BJ (cell line): ENCODE data around the gene XXYLT1. TPM values are rescaled to one million over a fixed set of nuclear protein-coding genes. Genes with fewer than 3 reads are reported as not detected.

ENCODE experiments used
- CTCF ChIA-PET: fragments of 350-600 bp; formaldehyde crosslinking; extraction: SDS; loops from one replicate; lab custom pipeline; 2021; ENCODE audit warnings: antibody characterized with exemption, inconsistent platforms; lab: Yijun Ruan, JAX
- POLR2A ChIA-PET: fragments of 300-600 bp; sonication (Branson Sonifier 250); formaldehyde crosslinking; extraction: SDS; loops from one replicate; lab custom pipeline; 2021; ENCODE audit warnings: antibody characterized with exemption; lab: Charles Lee
- DNase-seq: peaks from one replicate; pipeline ENCODE4 v3.0.0-alpha.2; 2011; ENCODE audit warnings: low read depth
- H3K27me3 ChIP-seq: 2 replicates; pipeline ENCODE4 v1.6.0; 2011; ENCODE audit warnings: low read length; ENCODE audit not compliant: control insufficient read depth, insufficient read depth
- H3K36me3 ChIP-seq: 2 replicates; pipeline ENCODE4 v1.5.1; 2011; ENCODE audit warnings: low read length; ENCODE audit not compliant: control insufficient read depth, insufficient read depth
- H3K4me3 ChIP-seq: 2 replicates; pipeline ENCODE4 v1.5.1; 2011; ENCODE audit warnings: low read depth, mild to moderate bottlenecking, control low read depth, low read length
- polyA plus RNA-seq: library from polyadenylated mRNA; depleted of rRNA; stranded (reverse); fragments of >200 nt; gene quantifications from 2 replicates; pipeline ENCODE4 v1.2.3, GENCODE V29; 2011
- TF ChIP-seq, protein P1 (sequence below): IDR thresholded peaks from 2 replicates; pipeline ENCODE4 v1.5.1; 2011; ENCODE audit warnings: low read depth, mild to moderate bottlenecking, control low read depth, inconsistent platforms, low read length, moderate library complexity; ENCODE audit not compliant: insufficient read depth

Gene XXYLT1
- polyA plus RNA-seq, 1 experiment = 33.5 TPM

GRCh38 chr3:195061756-195062655 is 209.0 kb downstream of the XXYLT1 start:
- POLR2A ChIA-PET = no interaction called here
- DNase-seq = no peak

DNA sequence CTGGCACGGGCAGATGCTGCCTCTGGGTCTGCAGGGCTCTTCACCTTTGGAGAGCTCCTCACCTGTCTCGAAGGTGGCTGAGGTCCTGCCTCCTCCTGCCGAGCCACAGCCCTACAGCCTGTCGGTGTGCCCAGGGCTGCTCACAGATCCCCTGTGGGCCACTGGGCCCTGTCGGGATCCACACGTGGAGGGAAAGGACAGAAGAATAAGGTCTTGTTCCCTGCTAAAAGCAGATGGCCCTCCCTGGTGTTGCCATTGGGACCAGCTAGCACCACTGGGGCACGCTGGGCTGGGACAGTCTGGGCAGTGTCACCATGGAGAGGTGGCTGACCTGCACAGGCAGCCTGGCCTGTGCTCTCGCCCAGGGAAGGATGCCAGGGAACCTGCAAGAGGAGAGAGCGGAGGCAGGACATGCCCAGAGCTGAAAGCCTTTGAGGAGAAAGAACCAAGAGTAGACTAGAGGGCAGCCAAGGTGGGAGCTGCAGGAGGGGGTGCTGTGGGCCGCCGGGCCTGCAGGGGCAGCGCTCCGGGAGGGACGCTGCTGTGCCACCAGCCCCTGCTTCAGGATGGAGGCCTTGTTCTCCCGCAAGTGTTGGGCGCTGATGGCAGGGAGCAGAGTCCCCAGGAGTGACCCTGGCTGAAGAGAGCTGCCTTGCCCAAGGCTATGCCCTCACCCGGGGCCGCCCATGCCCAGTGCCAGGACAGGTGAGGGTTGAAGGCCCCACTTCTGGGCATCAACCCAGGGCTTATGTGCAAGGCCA is 210.2 kb downstream of the XXYLT1 start:
- Histone ChIP-seq H3K27me3 (0 out of 2 replicates have a peak, but pooled peaks cover 2% of the 10 kb centered on the region), H3K4me3 (no peak overlapping the region), H3K36me3 (no peaks in the 10 kb centered on the region)
- no peak for DNase-seq
- TF ChIP-seq, protein P1, sequence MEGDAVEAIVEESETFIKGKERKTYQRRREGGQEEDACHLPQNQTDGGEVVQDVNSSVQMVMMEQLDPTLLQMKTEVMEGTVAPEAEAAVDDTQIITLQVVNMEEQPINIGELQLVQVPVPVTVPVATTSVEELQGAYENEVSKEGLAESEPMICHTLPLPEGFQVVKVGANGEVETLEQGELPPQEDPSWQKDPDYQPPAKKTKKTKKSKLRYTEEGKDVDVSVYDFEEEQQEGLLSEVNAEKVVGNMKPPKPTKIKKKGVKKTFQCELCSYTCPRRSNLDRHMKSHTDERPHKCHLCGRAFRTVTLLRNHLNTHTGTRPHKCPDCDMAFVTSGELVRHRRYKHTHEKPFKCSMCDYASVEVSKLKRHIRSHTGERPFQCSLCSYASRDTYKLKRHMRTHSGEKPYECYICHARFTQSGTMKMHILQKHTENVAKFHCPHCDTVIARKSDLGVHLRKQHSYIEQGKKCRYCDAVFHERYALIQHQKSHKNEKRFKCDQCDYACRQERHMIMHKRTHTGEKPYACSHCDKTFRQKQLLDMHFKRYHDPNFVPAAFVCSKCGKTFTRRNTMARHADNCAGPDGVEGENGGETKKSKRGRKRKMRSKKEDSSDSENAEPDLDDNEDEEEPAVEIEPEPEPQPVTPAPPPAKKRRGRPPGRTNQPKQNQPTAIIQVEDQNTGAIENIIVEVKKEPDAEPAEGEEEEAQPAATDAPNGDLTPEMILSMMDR = no peak
- ChIA-PET CTCF (interaction anchor here (0.6 kb wide), 1 partner anchor 150 kb away, joined by 3 read pairs; no protein-coding TSS in a partner anchor), POLR2A (no interaction called here)

More at GRCh38 chr3:195061756-195062655, 209.0 kb downstream of the XXYLT1 start:
- CTCF ChIA-PET = interaction anchor here (0.6 to 1.3 kb wide), 4 partner anchors 13 to 149 kb away, joined by 3 to 5 read pairs (median 3); no protein-coding TSS in a partner anchor
- Histone ChIP-seq H3K36me3 (no peaks in the 10 kb centered on the region), H3K27me3 (0 out of 2 replicates have a peak, but pooled peaks cover 2% of the 10 kb centered on the region), H3K4me3 (no peak overlapping the region)
- TF ChIP-seq, protein P1 = no peak

GRCh38 chr3:195060217-195060481 is 210.8 kb downstream of the XXYLT1 start:
- DNase-seq = no peak
- Histone ChIP-seq H3K4me3 (no peak overlapping the region), H3K27me3 (0 out of 2 replicates have a peak, but pooled peaks cover 2% of the 10 kb centered on the region), H3K36me3 (no peaks in the 10 kb centered on the region)
- TF ChIP-seq, protein P1 = no peak
- POLR2A ChIA-PET = no interaction called here
- CTCF ChIA-PET = no interaction called here

DNA sequence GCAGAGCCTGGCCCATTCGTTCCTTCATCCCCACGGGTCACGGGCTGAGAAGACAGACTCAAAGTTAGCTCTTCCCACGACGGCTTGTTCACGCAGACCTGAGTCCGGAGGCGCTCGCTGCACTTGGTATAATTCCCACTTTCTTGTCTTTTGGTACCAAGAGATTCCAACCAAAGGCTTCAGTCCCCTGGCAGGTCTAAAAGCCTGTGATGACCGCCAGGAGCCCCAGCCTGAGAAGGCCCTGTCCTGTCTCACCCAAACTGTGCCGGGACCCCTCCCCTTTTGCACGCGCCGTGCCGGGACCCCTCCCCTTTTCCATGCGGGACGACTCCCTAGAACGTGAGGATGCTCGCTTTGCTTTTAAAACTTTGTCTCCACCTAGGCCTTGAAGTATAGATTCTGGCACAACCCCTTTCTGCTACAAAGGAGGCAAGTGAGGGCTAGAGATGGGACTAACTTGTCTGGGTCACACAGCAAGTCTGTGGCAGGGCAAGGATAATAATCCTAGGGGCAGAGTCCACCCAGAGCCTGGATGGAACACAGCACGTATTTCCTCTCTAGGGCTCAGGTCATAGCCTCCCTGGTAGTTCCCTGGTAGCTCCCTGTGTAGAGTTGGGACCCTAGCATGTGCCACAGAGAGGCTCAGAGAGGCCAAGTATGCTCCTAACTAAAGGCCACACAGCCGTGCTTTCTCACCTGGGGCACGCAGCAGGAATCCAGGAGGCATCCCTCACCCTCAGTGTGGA is 211.3 kb downstream of the XXYLT1 start:
- H3K36me3 ChIP-seq = no peaks in the 10 kb centered on the region
- H3K4me3 ChIP-seq = no peak overlapping the region
- ChIA-PET CTCF (no interaction called here), POLR2A (no interaction called here)
- TF ChIP-seq, protein P1 = no peak
- 0 out of 2 replicates have a peak, but pooled peaks cover 2% of the 10 kb centered on the region for H3K27me3 ChIP-seq
- no peak for DNase-seq
